Neutrophil (primary cell): Measurements from ENCODE around the gene ANKS1B.

Experiments
- H3K27ac ChIP-seq: fragments of 200-600 bp; sonication (generic); 2 replicates; pipeline ENCODE4 v1.5.1; 2016; ENCODE audit warnings: mild to moderate bottlenecking, moderate library complexity
- H3K27me3 ChIP-seq: fragments of 200-600 bp; sonication (generic); 2 replicates; pipeline ENCODE4 v1.6.0; 2016; ENCODE audit warnings: mild to moderate bottlenecking
- H3K36me3 ChIP-seq: fragments of 200-600 bp; sonication (generic); 2 replicates; pipeline ENCODE4 v1.5.1; 2017
- H3K4me1 ChIP-seq, 2 experiments: fragments of 200-600 bp in 1 of 2; sonication (generic) in 1 of 2; 1 replicate in 1 of 2; 2 replicates in 1 of 2; pipeline versions ENCODE4 v1.5.1 to v1.6.1; 2013 to 2016; ENCODE audit warnings: low read depth in 1 of 2, low read length in 1 of 2, mild to moderate bottlenecking in 1 of 2, moderate library complexity in 1 of 2; ENCODE audit not compliant: control insufficient read depth in 1 of 2, insufficient read depth in 1 of 2
- H3K4me3 ChIP-seq, 2 experiments: fragments of 200-600 bp in 1 of 2; sonication (generic) in 1 of 2; 1 replicate in 1 of 2; 2 replicates in 1 of 2; pipeline ENCODE4 v1.5.1; 2013 to 2016; ENCODE audit warnings: low read depth in 1 of 2, low read length in 1 of 2, mild to moderate bottlenecking in 1 of 2, moderate library complexity in 1 of 2
- H3K9me3 ChIP-seq: fragments of 200-600 bp; sonication (generic); 2 replicates; pipeline ENCODE4 v1.5.1; 2016
- CTCF ChIP-seq: fragments of 200-600 bp; sonication (generic); IDR thresholded peaks from 2 replicates; pipeline ENCODE4 v1.5.1; 2016; ENCODE audit warnings: antibody characterized with exemption

Gene ANKS1B

GRCh38 chr12:98998697-98999299 lies 985.9 kb downstream of the ANKS1B start:
- H3K27me3 ChIP-seq: no peaks in the 10 kb centered on the region
- H3K4me3 ChIP-seq: no peak overlapping the region
- no peak overlapping the region for H3K27ac ChIP-seq
- no peaks in the 10 kb centered on the region for H3K36me3 ChIP-seq
- no peaks in the 10 kb centered on the region for H3K9me3 ChIP-seq
- no peaks in the 10 kb centered on the region for H3K4me1 ChIP-seq
- TF ChIP-seq CTCF: no peak

- Histone ChIP-seq H3K9me3 (no peaks in the 10 kb centered on the region), H3K4me3 (no peak overlapping the region), H3K36me3 (no peaks in the 10 kb centered on the region), H3K27ac (no peak overlapping the region), H3K4me1 (no peaks in the 10 kb centered on the region), H3K27me3 (no peaks in the 10 kb centered on the region)
- TF ChIP-seq CTCF: no peak
Measured at GRCh38 chr12:98997899-98998298, 986.8 kb downstream of the ANKS1B start.

- Histone ChIP-seq H3K4me3 (no peak overlapping the region), H3K27ac (no peak overlapping the region), H3K4me1 (no peaks in the 10 kb centered on the region), H3K27me3 (no peaks in the 10 kb centered on the region), H3K36me3 (no peaks in the 10 kb centered on the region), H3K9me3 (no peaks in the 10 kb centered on the region)
- no peak for TF ChIP-seq CTCF
Measured at GRCh38 chr12:98990648-98991047, 994.1 kb downstream of the ANKS1B start.

- H3K27ac ChIP-seq: no peak overlapping the region
- no peaks in the 10 kb centered on the region for H3K4me1 ChIP-seq
- no peak overlapping the region for H3K4me3 ChIP-seq
- H3K27me3 ChIP-seq: no peaks in the 10 kb centered on the region
- TF ChIP-seq CTCF: no peak
- H3K9me3 ChIP-seq: no peaks in the 10 kb centered on the region
- no peaks in the 10 kb centered on the region for H3K36me3 ChIP-seq
Measured at GRCh38 chr12:98985156-98985555, 999.6 kb downstream of the ANKS1B start.

GRCh38 chr12:98983647-98984046 lies 1001.1 kb downstream of the ANKS1B start:
- no peak for TF ChIP-seq CTCF
- no peak overlapping the region for H3K4me3 ChIP-seq
- no peak overlapping the region for H3K27ac ChIP-seq
- no peaks in the 10 kb centered on the region for H3K27me3 ChIP-seq
- no peaks in the 10 kb centered on the region for H3K36me3 ChIP-seq
- H3K4me1 ChIP-seq: no peaks in the 10 kb centered on the region
- H3K9me3 ChIP-seq: no peaks in the 10 kb centered on the region

GRCh38 chr12:98980508-98980907 lies 1004.2 kb downstream of the ANKS1B start:
- Histone ChIP-seq H3K36me3 (no peaks in the 10 kb centered on the region), H3K9me3 (no peaks in the 10 kb centered on the region), H3K27ac (no peak overlapping the region), H3K27me3 (no peaks in the 10 kb centered on the region), H3K4me1 (no peaks in the 10 kb centered on the region), H3K4me3 (no peak overlapping the region)
- TF ChIP-seq CTCF: no peak
